K562 (cell line): ENCODE results near the gene BTNL8. TPM values are rescaled to one million over a fixed set of nuclear protein-coding genes. Genes with fewer than 3 reads are reported as not detected.

Experiments
- ATAC-seq: fragments of 200-7000 bp; cut with Tn5 transposase; 3 replicates; pipeline ENCODE4 v1.9.1; 2020; ENCODE audit warnings: moderate library complexity
- BruUV-seq: library from RNA; stranded (reverse); fragments of 400-500 nt; replicated peaks from 2 replicates; lab custom pipeline; 2021; lab: Mats Ljungman, UMichigan
- CTCF ChIA-PET: fragments of 300-600 bp; formaldehyde crosslinking; extraction: SDS; loops from one replicate; lab custom pipeline; 2021; ENCODE audit warnings: low intra/inter-chr PET ratio; lab: Yijun Ruan, JAX
- POLR2A ChIA-PET: fragments of 300-600, 350-650 bp; sonication (Branson Sonifier 250); formaldehyde crosslinking; extraction: SDS; loops from one replicate; lab custom pipeline; 2021; ENCODE audit warnings: antibody characterized with exemption, inconsistent platforms; lab: Yijun Ruan, JAX
- DNase-seq, 4 experiments: peaks; one replicate each; pipeline versions ENCODE4 v3.0.0 to v3.0.0-alpha.2; 2011 to 2018; ENCODE audit warnings: low spot score in 3 of 4, mixed read lengths in 3 of 4; ENCODE audit errors: extremely low read depth in 1 of 4
- FAIRE-seq: peaks from 2 replicates; lab custom pipeline; 2011; peaks lifted over from hg19 to GRCh38; lab: Jason Lieb, UNC
- H2AFZ ChIP-seq: 2 replicates; pipeline ENCODE4 v1.6.0; 2011; ENCODE audit warnings: low read depth, low read length, control low read depth, inconsistent platforms
- H3K27ac ChIP-seq: fragments of 200-600 bp; 3 replicates; pipeline ENCODE4 v1.8.0; 2011; ENCODE audit warnings: low read depth, mild to moderate bottlenecking, control low read depth, inconsistent platforms, low read length, moderate library complexity, mixed read lengths; ENCODE audit errors: extremely low read depth
- H3K27me3 ChIP-seq, 2 experiments: fragments of 300-600 bp in 1 of 2; 2 replicates in 1 of 2; 3 replicates in 1 of 2; pipeline versions ENCODE4 v1.6.0 to v1.8.0; 2011; ENCODE audit warnings: inconsistent platforms in 2 of 2, low read length in 2 of 2, mild to moderate bottlenecking in 1 of 2, mixed read lengths in 1 of 2, moderate library complexity in 1 of 2; ENCODE audit not compliant: control insufficient read depth in 2 of 2, insufficient read depth in 2 of 2
- H3K36me3 ChIP-seq: fragments of 300-600 bp; 3 replicates; pipeline ENCODE4 v1.8.0; 2011; ENCODE audit warnings: mild to moderate bottlenecking, low read length, inconsistent platforms; ENCODE audit not compliant: control insufficient read depth, insufficient read depth
- H3K4me1 ChIP-seq, 2 experiments: fragments of 200-600 bp in 1 of 2; replicated peaks in 1 of 2; 2 replicates in 1 of 2; 3 replicates in 1 of 2; pipeline versions ENCODE4 v1.5.1 to v1.8.0; 2011; ENCODE audit warnings: inconsistent platforms in 2 of 2, low read length in 2 of 2, mild to moderate bottlenecking in 1 of 2, mixed read lengths in 1 of 2, moderate library complexity in 1 of 2; ENCODE audit not compliant: control insufficient read depth in 2 of 2, insufficient read depth in 2 of 2
- H3K4me2 ChIP-seq: 2 replicates; pipeline ENCODE4 v1.6.1; 2011; ENCODE audit warnings: low read length, control low read depth, inconsistent platforms, mixed read lengths; ENCODE audit not compliant: insufficient read depth
- H3K4me3 ChIP-seq: fragments of 200-600 bp; sonication (generic), shearing (Covaris generic); 2 replicates; pipeline ENCODE4 v1.5.1; 2016; ENCODE audit warnings: control low read depth, inconsistent platforms
- H3K79me2 ChIP-seq: fragments of 200-600 bp; 3 replicates; pipeline ENCODE4 v1.8.0; 2011; ENCODE audit warnings: low read length, inconsistent platforms; ENCODE audit not compliant: control insufficient read depth, insufficient read depth
- H3K9ac ChIP-seq, 2 experiments: 2 replicates each; pipeline versions ENCODE4 v1.6.0 to v1.6.1; 2011; ENCODE audit warnings: low read depth in 2 of 2, low read length in 2 of 2, control low read depth in 1 of 2, inconsistent platforms in 1 of 2, mild to moderate bottlenecking in 1 of 2, mixed read lengths in 1 of 2; ENCODE audit not compliant: insufficient read depth in 1 of 2
- H3K9me1 ChIP-seq: one replicate; pipeline ENCODE4 v1.6.0; 2011; ENCODE audit warnings: inconsistent platforms, mild to moderate bottlenecking, low read length, moderate library complexity; ENCODE audit not compliant: control insufficient read depth, insufficient read depth
- H3K9me3 ChIP-seq: replicated peaks from 2 replicates; pipeline ENCODE4 v1.5.1; 2011; ENCODE audit warnings: low read depth, low read length, inconsistent platforms; ENCODE audit not compliant: control insufficient read depth, insufficient read depth
- H4K20me1 ChIP-seq: replicated peaks from 2 replicates; pipeline ENCODE4 v1.6.1; 2011; ENCODE audit warnings: low read length, inconsistent platforms, mixed read lengths; ENCODE audit not compliant: control insufficient read depth, insufficient read depth
- ETV6 ChIP-seq, 3 experiments: fragments of 150-350 bp in 1 of 3; sonication (generic) in 1 of 3; formaldehyde crosslinking in 1 of 3; IDR thresholded peaks; 2 replicates each; pipeline versions ENCODE4 v1.6.1 to v1.8.0; 2014 to 2022; ENCODE audit warnings: borderline replicate concordance in 2 of 3, low read depth in 2 of 3, antibody characterized with exemption in 1 of 3, low read length in 1 of 3, mild to moderate bottlenecking in 1 of 3, missing genetic modification reagents in 1 of 3
- MAFK ChIP-seq: IDR thresholded peaks from 2 replicates; pipeline ENCODE4 v1.6.1; 2011; ENCODE audit warnings: low read length, improper control_type of control experiment
- MTA3 ChIP-seq: fragments of 450-650 bp; formaldehyde crosslinking; IDR thresholded peaks from 2 replicates; pipeline ENCODE4 v1.6.1; 2017; ENCODE audit warnings: mild to moderate bottlenecking, borderline replicate concordance
- WGBS: fragments of 100-300 bp; shearing (Covaris generic); methylation state at CpG from one replicate; pipeline ENCODE4 v1.1.6; 2016; ENCODE audit warnings: low coverage, mixed read lengths; ENCODE audit not compliant: insufficient coverage; ENCODE audit errors: missing lambda C conversion rate; 5-methylcytosine and 5-hydroxymethylcytosine counted together
- in situ Hi-C: fragments of 300-500 bp; cut with MboI; formaldehyde crosslinking; loops from 4 replicates; pipeline ENCODE4 v1.15.0; 2018; ENCODE audit warnings: inconsistent platforms, mixed read lengths
- intact Hi-C: fragments of 100-400 bp; cut with micrococcal nuclease; formaldehyde crosslinking; loops from 2 replicates; pipeline ENCODE4 v1.14.2; 2022
- polyA plus RNA-seq, 8 experiments: library from polyadenylated mRNA; depleted of rRNA in 4 of 8; stranded (reverse) in 5 of 8; unstranded in 3 of 8; fragments of >200 nt; fragmentation: Nextera tagmentation in 2 of 8; fragmentation: Illumina TruSeq in 1 of 8; extraction: Ambion mirVana in 2 of 8; extraction: Trizol in 1 of 8; gene quantifications; 2 replicates each; pipeline versions ENCODE4 v1.2.1 to v1.2.3, GENCODE V29; 2011 to 2014; ENCODE audit warnings: inconsistent platforms in 1 of 8, missing spikeins in 1 of 8
- total RNA-seq, 7 experiments: library from RNA; depleted of rRNA in 6 of 7; stranded (reverse); fragments of >200 nt in 6 of 7; fragmentation: Illumina TruSeq in 2 of 7; extraction: Trizol in 2 of 7; gene quantifications; 2 replicates each; pipeline versions ENCODE4 v1.2.1 to v1.2.3, GENCODE V29; 2011 to 2021; ENCODE audit warnings: low replicate concordance in 1 of 7

The BTNL8 gene
- total and polyA plus RNA-seq, 9 of the 15 experiments (the other 6 are each of a cell fraction or from before 2014, with no cell fraction given) = 0.04 to 0.18 (median 0.07) TPM; not detected in 6

DNA sequence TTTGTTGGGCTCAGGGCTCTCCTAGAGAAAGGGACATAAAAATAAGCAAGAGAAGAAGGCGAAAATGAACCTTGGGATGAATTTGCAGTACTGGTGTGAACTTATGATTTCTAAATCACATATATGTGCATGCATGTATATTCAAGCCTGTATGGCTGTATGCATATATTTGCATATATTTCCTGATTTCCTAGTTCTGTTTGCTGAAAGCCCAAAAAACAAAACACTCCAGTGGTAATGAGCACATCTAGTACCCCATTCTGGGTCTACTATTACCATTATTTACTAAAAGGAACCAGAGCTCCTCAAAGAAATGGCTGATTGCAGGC, 45.1 kb upstream of the BTNL8 start:
- BruUV-seq = no TSS peak
- no peak for FAIRE-seq
- WGBS = 100% methylated on average over 1 of the region's 1 CpG
- H3K4me3 ChIP-seq = no peak overlapping the region
- H4K20me1 ChIP-seq = no peaks in the 10 kb centered on the region
- H3K9me1 ChIP-seq = no peaks in the 10 kb centered on the region
- peaks cover 35% of the 10 kb centered on the region for H3K9me3 ChIP-seq
- no peak overlapping the region for H2AFZ ChIP-seq
- in situ Hi-C loops = no loop called here
- H3K4me1 ChIP-seq = no peaks in the 10 kb centered on the region
- H3K27me3 ChIP-seq = no peaks in the 10 kb centered on the region
- POLR2A ChIA-PET = no interaction called here
- H3K27ac ChIP-seq = no peak overlapping the region
- no peak for TF ChIP-seq MAFK
- TF ChIP-seq ETV6 (IDR thresholded peaks at IDR 0.05; ENCODE audit: borderline replicate concordance in 1 of 2, low read depth in 2 of 2, low read length in 1 of 2) = no peak
- TF ChIP-seq ETV6 (CRISPR knock-in tag; IDR thresholded peaks at IDR 0.05; ENCODE audit: borderline replicate concordance) = no peak
- TF ChIP-seq, all 486 proteins: peak for 0
- Histone ChIP-seq H3K79me2 (peaks cover 4% of the 10 kb centered on the region; the same call in 2 of the 3 replicates), H3K4me2 (no peak overlapping the region), H3K9ac (no peak overlapping the region), H3K36me3 (peaks cover 74% of the 10 kb centered on the region)
- intact Hi-C loops = no loop called here
- DNase-seq = no peak
- no peak for ATAC-seq
- CTCF ChIA-PET = no interaction called here

DNA sequence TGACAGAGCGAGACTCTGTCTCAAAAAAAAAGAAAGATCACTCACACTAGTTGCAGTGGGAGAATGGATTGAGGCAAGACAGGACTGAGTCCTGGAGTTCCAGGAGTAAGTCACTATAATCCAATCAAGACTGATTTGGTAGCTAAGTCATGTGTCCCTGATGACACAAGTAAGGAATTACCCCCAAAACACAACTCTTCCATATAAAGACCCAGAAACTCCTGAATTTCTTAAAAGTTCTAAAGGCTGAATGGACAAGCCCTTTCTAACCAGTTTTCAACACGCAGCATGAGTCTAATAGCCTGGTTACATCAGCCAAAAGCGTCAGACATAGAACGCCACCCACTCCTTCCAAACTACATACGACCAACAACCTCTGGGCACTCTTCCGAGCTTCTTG, 40.4 kb upstream of the BTNL8 start:
- no TSS peak for BruUV-seq
- H3K4me2 ChIP-seq = no peak overlapping the region
- H3K79me2 ChIP-seq = peaks cover 28% of the 10 kb centered on the region
- intact Hi-C loops = no loop called here
- FAIRE-seq = no peak
- 97% methylated on average over 6 of the region's 6 CpGs for WGBS
- no peak overlapping the region for H3K9ac ChIP-seq
- H4K20me1 ChIP-seq = no peaks in the 10 kb centered on the region
- H3K4me1 ChIP-seq = peaks cover 13 to 15% of the 10 kb centered on the region in 2 experiments; a peak in 4 of 5 replicates
- H3K27me3 ChIP-seq = no peaks in the 10 kb centered on the region
- H3K36me3 ChIP-seq = peaks cover 42% of the 10 kb centered on the region; the same call in 2 of the 3 replicates
- H2AFZ ChIP-seq = no peak overlapping the region
- CTCF ChIA-PET = interaction anchor here (0.6 kb wide), 1 partner anchor 10 kb away, joined by 3 read pairs; no protein-coding TSS in a partner anchor
- no peak for TF ChIP-seq MTA3
- H3K9me1 ChIP-seq = no peaks in the 10 kb centered on the region
- no peak for ATAC-seq
- in situ Hi-C loops = no loop called here
- DNase-seq = no peak
- POLR2A ChIA-PET = no interaction called here
- H3K4me3 ChIP-seq = no peak overlapping the region
- H3K27ac ChIP-seq = no peak overlapping the region
- no peaks in the 10 kb centered on the region; the same call in 1 of the 2 replicates for H3K9me3 ChIP-seq
